ENCODE measurements around the gene SYNGR1. TPM values are rescaled to one million over a fixed set of nuclear protein-coding genes. Genes with fewer than 3 reads are reported as not detected.

SYNGR1 gene
- total RNA-seq, 1 donor from 2014 or later = under 0.01 TPM

DNA sequence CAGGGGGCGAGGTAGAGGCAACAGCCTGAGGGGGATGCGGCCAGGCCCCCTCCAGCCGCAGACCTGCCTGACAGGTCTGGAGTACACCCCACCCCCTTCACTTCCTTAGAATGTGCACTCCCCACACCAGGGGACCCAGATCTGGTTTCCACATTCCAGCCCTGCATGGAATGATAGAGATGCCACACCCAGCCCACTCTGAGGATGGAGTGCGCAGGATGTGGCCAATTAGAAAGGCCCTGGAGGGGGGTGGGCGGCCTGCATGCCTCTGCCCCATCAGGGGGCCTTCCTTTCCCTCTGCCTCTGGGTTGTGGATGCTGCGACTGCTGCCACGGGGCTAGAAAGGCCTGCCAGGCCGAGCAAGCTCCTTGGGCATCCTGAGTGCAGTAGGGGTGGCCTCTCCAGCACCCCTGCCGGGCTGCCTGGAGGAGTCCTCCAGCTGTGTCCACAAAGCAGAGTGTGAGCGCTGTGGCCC, 78.8 kb downstream of the SYNGR1 start:
- DNase-seq (ENCODE audit: low read depth in 2 of 2) = no peak

DNA sequence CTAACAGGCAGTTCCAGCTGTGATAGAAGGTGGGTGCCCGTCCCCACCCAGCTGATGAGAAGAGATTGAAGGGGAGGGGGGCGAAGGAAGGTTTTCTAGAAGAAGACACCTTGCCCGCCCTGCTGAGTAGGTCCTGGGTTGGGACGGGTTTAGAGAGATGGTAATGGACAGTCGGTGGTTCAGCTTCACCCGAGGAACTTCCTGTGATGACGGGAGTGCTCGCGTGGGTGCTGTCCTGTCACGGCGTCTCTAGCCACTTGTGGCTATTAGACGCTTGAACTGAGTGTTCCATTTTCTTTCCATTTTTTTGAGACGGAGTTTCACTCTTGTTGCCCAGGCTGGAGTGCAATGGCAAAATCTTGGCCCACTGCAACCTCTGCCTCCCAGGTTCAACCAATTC, 79.4 kb downstream of the SYNGR1 start:
- DNase-seq (ENCODE audit: low read depth in 2 of 2) = no peak

DNA sequence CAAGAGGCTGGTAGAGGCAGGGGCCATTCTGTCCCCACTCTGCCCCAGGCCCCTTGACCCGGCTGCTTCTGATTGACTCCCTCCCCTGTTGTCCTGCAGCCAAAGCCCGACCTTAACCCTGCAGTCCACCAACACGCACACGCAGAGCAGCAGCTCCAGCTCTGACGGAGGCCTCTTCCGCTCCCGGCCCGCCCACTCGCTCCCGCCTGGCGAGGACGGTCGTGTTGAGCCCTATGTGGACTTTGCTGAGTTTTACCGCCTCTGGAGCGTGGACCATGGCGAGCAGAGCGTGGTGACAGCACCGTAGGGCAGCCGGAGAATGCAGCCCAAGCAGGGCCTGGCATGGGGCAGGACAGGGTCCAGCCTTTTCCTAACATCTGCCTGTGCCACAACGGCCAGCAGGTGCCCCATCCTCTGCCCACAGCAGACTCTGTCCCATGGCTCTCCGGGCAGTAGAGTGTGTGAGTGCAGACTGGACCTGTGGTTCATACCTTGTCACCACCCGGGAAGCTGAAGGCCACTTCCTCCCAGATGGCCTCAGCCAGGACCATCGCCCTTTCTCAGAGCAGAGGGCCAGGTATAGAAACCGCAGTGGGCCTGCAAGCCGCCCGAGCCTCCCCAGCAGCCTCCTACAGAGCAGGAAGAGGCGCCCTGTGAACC, 80.3 kb downstream of the SYNGR1 start:
- no peak for DNase-seq (ENCODE audit: low read depth in 2 of 2)

DNA sequence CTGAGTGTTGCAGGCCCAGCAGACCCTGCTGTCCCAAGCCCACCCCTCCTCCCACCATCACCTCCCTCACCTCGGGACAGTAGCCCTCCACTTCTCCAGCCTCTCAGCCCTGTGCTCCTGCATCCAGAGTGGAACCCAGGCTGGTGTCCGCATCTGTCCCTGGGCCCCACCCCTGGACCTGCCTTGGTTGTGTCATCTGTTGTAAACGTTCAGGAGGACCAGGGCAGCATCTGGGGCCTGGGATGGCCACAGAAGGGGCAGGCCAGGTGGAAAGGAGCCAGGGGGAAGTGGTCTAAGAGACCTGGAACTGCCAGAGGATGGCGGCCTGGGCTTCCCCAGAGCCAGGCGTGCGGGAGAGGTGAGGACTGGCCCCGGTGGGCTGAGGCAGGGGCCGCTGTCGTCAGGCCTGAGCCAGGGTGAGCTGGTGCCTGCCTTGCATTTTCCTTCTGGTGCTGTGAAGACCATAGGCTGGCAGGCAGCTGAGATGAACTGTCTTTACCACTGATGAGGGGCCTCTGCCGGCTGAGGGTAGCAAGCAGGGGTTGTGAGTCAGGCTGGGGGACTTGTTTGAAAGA, 80.9 kb downstream of the SYNGR1 start:
- DNase-seq (ENCODE audit: low read depth in 2 of 2) = no peak

DNA sequence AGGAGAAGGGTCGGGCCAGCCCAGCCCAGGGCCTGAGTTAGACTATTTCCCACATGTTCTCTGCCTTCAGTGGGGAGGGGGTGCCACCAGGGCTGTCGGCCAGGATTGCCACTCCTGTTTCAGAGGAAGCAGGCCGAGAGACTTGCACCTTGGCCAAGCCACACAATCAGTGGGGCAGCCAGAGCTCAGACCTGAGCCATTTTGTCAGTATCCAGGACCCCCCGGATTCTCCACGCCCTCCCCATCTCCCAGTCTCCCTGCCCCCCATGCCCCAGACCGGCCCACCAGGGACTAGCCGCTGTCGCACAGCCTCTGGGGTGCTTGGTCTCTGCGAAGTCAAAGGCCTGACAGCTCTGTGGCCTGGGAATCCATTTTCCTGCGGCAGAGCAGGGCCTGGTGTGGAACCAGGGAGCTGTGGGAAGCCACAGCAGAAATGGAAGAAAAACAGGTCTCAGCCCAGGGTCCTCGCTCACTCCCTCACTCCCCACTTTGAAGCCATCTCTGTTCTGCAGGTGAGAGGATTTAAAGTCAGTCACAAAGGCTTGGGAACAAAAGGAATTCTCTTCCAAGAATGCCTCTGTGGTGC, 81.5 kb downstream of the SYNGR1 start:
- DNase-seq (ENCODE audit: low read depth in 2 of 2) = no peak

DNA sequence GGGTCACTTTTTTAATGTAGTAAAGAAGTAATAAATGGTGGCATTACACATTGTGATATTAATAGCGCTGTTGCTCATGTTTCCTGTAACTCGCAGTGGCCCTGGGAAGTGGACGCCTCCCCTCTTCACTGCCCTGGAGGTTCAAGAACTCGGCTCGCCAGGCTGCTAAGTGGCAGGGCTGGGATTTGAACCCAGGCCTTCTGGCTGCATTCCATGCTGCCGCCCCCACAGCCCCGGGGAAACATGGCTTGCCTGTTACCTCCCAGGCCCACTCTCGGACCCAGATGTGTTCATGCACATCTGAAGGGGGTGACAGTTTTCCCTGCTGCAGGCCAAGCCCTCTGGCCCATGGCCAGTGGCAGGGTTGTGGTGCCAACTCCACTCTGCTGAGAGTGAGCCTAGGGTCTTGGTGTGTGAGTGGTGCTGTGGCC, 82.0 kb downstream of the SYNGR1 start:
- DNase-seq (ENCODE audit: low read depth in 2 of 2) = peak; percentile 80 to 85

DNA sequence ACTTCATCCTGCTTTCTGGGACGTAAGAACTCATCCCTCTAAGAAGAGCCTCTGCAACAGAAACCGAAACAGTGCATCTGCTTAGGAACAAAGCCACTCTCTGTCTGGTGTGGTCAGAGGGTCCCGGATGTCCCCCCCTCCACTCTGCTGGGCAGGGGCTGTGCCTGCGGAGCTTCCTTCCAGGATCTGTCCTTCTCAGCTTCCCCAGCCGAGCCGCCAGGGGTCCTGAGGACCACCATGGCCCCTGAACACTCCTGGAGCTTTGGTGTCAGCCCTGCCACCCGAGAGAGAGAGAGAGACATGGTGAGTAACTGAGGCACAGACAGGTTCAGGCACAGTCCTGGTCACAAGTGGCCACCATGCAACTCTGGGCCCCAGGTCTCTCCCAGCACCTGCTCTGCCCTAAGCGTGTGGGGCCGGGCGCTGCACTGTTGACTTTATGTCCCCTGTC, 82.6 kb downstream of the SYNGR1 start:
- no peak for DNase-seq (ENCODE audit: low read depth in 2 of 2)

DNA sequence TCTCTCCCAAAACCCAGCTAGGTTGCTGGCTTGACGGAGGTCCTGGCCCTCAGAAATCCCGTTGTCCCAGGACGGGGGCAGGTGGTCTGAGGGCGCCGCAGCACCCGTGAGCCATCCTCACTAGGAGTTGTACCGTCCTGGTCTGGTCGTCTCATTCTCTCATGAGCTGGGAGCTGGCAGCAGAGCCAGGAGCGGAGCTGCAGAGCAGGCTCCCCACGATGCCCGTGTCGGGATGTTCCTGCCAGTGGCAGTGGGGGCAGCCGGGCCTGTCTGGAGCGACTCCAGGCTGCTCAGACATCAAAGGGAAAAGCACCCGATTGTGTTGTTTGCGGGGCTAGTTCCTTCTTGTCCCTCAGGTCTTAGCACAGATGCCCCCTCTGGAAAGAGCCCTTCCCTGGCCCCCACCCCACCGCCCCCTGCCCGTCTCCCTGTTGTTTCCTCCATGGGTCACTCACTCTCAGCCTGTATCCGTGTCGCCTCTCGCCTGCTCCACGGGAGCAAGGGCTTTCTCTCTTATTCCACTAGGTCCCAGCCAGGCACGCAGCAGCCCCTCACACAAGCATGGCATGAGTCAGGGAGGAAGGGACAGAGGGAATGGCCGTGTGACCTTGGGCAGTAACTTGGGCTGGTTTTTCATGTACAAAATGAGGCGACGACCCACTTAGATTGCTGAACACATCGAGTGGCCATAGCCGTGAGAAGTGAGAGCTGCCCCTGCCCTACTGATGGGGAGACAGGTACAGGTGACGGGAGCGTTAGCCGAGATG, 83.9 kb downstream of the SYNGR1 start:
- no peak for DNase-seq (ENCODE audit: low read depth in 2 of 2)

DNA sequence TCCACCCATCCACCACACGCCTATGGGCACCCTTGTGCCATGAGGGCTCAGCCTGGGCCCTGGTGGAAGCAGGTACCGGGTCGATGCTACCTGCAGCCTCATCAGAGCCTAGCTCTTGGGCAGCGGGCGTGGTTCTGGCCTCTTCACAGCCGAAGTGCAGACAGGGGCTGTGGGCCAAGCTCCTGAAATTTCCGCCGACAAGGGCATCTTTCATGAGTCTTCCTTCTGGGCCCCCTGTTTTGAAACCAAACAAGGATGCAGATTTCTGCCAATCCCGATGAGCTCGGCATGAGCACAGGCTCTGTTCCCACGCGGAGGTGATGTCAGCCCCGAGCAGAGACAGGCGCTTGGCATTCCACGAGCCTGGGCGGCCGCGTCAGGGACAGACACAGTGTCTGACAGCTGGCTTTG, 84.5 kb downstream of the SYNGR1 start:
- no peak for DNase-seq (ENCODE audit: low read depth in 2 of 2)

DNA sequence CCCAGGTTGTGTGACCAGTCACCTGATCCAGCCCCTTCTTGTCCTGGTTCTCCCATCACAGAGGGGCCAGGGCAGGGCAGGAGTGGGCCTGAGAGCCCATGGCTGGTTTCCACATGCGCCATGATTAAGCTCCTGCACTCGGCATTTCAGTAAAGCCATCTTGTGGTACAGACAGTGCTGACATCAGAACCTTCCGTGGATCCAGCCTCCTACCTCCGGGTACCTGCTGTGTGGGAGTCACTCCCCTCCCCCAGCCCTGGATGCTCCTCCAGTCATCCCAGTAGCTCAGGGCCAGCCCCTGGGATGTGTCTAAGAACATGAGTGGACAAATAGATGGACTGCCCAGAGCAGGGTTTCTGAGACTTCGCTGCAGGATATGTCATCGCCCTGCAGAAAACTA, 84.9 kb downstream of the SYNGR1 start:
- no peak for DNase-seq (ENCODE audit: low read depth in 2 of 2)

Other genes starting within 250 kb of the SYNGR1 start
- 2.4 and 5.8 TPM in 2 replicates for gene CBX7, start 197.3 kb upstream of the SYNGR1 start, total RNA-seq
- gene PDGFB, start 105.0 kb upstream of the SYNGR1 start, total RNA-seq = 29.6 and 54.8 TPM in 2 replicates
- gene RPL3, start 30.4 kb upstream of the SYNGR1 start, total RNA-seq = 2,451 and 3,005 TPM in 2 replicates
- gene TAB1, start 49.8 kb downstream of the SYNGR1 start, total RNA-seq = 8.5 and 8.9 TPM in 2 replicates
- gene MGAT3, start 107.0 kb downstream of the SYNGR1 start, total RNA-seq = not detected in 2 replicates
- 10.5 and 11.6 TPM in 2 replicates for gene MIEF1, start 152.3 kb downstream of the SYNGR1 start, total RNA-seq
- gene ATF4, start 170.6 kb downstream of the SYNGR1 start, total RNA-seq = 126 and 213 TPM in 2 replicates
- gene RPS19BP1, start 182.8 kb downstream of the SYNGR1 start, total RNA-seq = 40.3 and 48.2 TPM in 2 replicates
- gene CACNA1I, start 220.8 kb downstream of the SYNGR1 start, total RNA-seq = not detected in 2 replicates